GM15510 (cell line): ENCODE data around the gene STRN3.

Experiments
- POLR2A ChIP-seq: IDR thresholded peaks from 3 replicates; pipeline ENCODE4 v1.6.1; 2011; ENCODE audit warnings: borderline replicate concordance; ENCODE audit not compliant: insufficient read length; ENCODE audit errors: extremely low read depth

Gene STRN3

DNA sequence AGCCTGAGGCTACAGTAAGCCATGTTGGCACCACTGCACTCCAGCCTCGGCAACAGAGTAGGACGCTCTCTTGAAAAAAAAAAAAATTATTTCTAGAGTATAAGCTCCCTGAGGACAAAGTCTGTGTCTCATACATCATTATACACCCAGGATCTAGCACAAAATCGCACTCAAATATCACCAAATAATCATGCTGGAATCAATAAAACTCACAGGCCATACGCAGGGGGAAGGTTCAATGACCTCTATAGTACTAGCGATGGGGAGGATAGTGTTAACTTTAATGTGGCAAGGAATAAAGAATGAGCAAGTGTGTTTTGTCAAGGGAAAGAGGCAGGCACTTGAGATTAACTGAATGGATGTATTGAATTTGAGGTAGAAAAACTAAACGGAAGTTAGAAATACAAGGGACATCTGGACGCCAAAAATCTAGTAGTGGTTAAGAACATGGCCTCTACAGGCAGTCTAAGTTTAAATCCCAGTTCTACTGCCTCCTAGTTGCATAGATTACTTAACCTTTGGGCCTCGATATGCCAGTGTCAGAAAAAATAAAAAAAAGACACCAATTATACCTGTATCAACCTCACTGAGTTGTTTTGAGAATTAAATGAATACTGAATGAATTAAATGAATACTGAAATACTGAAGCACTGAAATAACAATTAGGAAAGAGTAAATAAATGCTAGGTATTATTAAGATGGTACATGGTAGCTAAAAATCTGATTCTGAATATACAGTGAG lies 5.2 kb downstream of the STRN3 start:
- TF ChIP-seq POLR2A = no peak

DNA sequence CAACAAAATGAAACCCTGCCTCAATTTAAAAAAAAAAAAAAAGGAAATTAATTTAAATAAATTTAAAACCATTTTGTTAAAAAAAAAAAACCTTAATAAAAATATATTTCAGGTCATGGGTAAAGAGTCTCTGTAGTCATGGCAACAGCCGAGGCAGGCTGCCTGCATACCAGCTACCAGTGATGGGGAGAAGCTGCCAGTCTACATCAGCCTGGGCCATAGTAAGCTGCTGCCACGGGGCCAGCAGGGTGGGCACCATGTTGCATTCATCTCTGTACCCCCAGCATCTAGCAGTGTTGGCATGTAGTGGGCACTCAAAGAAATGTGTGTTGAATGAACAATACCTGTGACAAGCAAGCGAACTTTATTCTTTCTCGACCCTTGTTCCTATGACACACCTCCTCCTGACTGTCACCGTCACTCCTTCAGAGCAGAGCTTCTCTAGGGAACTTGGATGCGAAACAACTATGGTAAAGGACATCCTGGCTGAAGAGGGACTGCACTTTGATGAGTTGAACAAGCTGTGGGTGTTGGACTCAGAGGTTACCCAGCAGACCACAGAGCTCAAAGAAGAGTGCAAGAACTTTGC lies 8.0 kb downstream of the STRN3 start:
- no peak for TF ChIP-seq POLR2A

- no peak for TF ChIP-seq POLR2A
Observed at GRCh38 chr14:31013841-31014240, 12.3 kb downstream of the STRN3 start.

GRCh38 chr14:31010935-31011334 lies 15.2 kb downstream of the STRN3 start:
- no peak for TF ChIP-seq POLR2A

- TF ChIP-seq POLR2A = no peak
Observed at GRCh38 chr14:31009836-31010574, 16.2 kb downstream of the STRN3 start.

GRCh38 chr14:31006703-31007102 lies 19.5 kb downstream of the STRN3 start:
- TF ChIP-seq POLR2A = no peak

DNA sequence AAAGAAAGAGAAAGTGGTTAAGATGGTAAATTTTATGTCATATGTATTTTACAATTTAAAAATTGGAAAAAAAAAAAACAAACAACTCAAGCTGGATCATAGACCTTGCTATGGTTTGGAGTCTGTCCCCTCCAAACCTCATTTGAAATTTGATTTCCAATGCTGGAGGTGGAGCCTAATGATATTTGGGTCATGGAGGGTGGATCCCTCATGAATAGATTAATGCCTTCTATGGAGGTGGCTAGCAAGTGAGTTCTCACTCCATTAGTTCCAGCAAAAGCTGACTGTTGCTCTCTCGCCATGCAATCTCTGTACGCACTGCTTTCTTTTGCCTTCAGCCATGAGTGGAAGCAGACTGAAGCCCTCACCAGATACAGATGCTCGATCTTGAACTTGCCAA lies 22.9 kb downstream of the STRN3 start:
- TF ChIP-seq POLR2A = no peak

DNA sequence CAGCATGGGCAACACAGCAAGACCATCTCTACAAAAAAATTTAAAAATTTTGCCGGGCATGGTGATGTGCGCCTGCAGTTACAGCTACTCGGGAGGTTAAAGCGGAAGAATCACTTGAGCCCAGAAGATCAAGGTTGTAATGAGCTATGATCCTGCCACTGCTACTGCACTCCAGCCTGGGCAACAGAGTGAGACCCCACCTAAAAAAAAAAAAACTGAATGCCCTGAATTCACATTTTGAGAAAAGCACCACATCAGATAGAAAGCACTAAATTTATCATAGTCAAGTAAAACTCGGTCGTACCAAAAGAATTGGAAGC lies 24.9 kb downstream of the STRN3 start:
- no peak for TF ChIP-seq POLR2A

DNA sequence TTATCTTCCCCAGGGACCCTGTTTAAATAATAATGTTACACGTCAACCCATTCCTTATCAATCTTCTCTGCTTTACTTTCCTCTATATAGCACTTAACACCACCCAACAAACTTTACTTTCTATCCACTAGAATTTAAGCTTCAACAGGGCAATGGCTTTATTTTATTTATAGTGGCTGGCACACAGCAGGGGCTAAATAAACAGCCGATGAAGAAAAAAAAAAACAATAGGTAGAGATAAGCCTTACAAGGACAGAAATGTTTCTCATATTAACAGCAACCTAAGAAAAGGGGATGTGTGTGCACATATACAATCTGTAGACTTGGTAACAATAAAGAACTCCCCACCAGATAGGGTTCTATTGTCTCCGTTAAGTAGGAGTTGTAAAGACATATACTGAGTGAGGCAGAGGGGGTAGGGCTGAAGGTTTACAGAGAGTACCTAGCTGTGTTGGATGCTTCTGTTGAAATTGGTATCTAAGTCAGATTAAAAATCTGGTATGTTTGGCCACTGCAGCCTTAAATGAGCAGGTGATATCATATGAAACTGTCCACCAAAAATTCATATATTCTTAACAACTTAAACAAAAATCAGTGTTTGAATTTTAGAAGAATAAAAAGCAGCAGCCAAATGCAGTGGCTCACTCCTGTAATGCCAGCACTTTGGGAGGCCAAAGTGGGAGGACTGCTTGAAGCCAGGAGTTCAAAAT lies 25.4 kb downstream of the STRN3 start:
- TF ChIP-seq POLR2A = no peak

GRCh38 chr14:30999038-30999773 lies 27.0 kb downstream of the STRN3 start:
- TF ChIP-seq POLR2A = no peak

DNA sequence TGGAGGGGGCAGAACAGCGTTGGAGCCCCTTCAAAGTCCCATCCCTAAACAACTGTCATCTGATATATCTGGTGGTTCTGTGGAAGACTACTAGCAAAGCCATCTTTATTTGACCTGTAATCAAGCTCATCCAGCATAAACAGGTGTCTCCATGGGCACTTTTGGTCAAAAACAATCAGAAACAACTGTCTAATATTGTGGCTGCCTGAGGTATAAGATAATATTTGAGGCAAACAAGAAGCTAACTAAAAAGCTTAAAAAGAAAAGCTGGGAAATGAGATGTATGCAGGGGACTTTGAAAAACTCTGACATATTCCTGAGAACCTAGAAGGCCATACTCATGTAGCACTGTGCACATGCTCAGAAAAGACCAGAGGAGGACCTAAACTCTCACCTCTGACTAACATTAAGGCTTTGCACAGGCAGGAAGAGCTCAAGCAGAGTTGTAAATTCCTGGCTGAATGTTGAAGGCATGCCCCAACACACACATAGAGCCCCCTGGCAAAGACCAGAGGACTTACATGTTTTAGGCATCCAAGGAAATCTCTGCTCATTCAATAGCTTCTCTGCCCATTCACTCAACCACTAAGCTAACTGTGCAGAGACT lies 28.0 kb downstream of the STRN3 start:
- TF ChIP-seq POLR2A = no peak

DNA sequence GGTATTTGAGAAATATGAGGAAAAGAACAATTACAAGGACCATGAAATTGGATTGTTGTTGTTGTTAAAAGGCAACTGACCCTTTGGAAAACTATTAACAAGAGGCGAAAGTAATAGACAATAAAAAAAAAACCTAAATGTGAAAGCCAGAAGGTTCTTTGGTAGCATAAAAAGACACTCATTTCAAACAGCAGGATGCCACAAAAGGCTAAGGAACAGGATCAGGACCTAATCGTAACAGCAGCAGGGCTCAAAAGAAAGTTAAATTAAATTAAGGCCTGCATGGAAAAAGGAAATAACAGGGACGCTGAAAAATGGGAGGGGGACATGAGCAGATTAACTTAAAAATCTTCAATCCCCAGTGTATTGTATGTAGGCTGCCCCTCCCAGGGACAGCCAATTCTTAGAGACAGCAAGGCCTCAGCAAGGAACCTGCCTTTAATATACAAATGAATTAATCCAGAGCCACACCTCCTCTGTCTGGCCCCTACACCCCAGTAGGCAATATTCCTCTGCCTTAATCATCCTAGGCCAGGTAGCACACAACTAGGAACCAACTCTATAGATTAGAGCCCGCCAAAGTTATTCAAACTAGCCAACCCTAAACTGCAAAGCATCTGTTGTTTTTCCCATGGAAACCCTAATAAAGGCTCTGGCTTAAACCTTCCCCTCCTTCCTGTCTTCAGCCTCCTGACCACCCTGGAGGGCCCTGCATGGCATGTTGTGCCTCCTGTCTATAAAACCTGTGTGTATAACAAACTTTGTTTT lies 29.1 kb downstream of the STRN3 start:
- no peak for TF ChIP-seq POLR2A

- no peak for TF ChIP-seq POLR2A
Observed at GRCh38 chr14:30995689-30996088, 30.5 kb downstream of the STRN3 start.

- no peak for TF ChIP-seq POLR2A
Observed at GRCh38 chr14:30994681-30995620, 31.2 kb downstream of the STRN3 start.
